Breast epithelium (tissue), 4 donors: ENCODE measurements around the gene PRDM13. TPM values are rescaled to one million over a fixed set of nuclear protein-coding genes. Genes with fewer than 3 reads are reported as not detected.
"Not testable (repeated sequence)": the region's sequence is repeated elsewhere in the genome, so short reads cannot be mapped to it uniquely, and the experiment has no call there.

Source experiments
- DNase-seq, 2 donors: peaks; one replicate each; pipeline ENCODE4 v3.0.0-alpha.2; 2019; ENCODE audit warnings: low spot score in 2 of 2
- H3K27ac ChIP-seq, 2 donors: fragments of 200-600 bp; sonication (generic) in 1 of 2; one replicate each; pipeline ENCODE4 v1.5.1; 2016 to 2019; ENCODE audit warnings: mild to moderate bottlenecking in 1 of 2
- H3K27me3 ChIP-seq, 2 donors: fragments of 200-600 bp; sonication (generic) in 1 of 2; one replicate each; pipeline versions ENCODE4 v1.5.1 to v1.6.0; 2017 to 2019; ENCODE audit warnings: control low read depth in 1 of 2, mild to moderate bottlenecking in 1 of 2
- H3K36me3 ChIP-seq: fragments of 200-600 bp; one replicate; pipeline ENCODE4 v1.5.1; 2019
- H3K4me1 ChIP-seq, 2 donors: fragments of 200-600 bp; sonication (generic); one replicate each; pipeline ENCODE4 v1.5.1; 2016 to 2019; ENCODE audit warnings: control low read depth in 1 of 2
- H3K4me3 ChIP-seq, 3 donors: fragments of 200-600 bp; sonication (generic); 1 replicate in 2 of 3; 2 replicates in 1 of 3; pipeline ENCODE4 v1.5.1; 2016 to 2019; ENCODE audit warnings: mild to moderate bottlenecking in 3 of 3, moderate library complexity in 2 of 3
- H3K9me3 ChIP-seq, 2 donors: fragments of 200-600 bp; sonication (generic) in 1 of 2; one replicate each; pipeline ENCODE4 v1.5.1; 2016 to 2019; ENCODE audit warnings: control low read depth in 1 of 2
- POLR2A ChIP-seq: fragments of 450-650 bp; IDR thresholded peaks from one replicate; pipeline ENCODE4 v1.6.1; 2016; ENCODE audit warnings: antibody characterized with exemption, mild to moderate bottlenecking, moderate library complexity
- POLR2AphosphoS5 ChIP-seq, 3 donors: sonication (generic); formaldehyde crosslinking; IDR thresholded peaks; one replicate each; pipeline ENCODE4 v1.6.1; 2017; ENCODE audit warnings: antibody characterized with exemption in 3 of 3
- intact Hi-C: fragments of 100-400 bp; cut with DNase I; formaldehyde crosslinking; loops from one replicate; pipeline ENCODE4 v1.15.1; 2023; ENCODE audit warnings: low total_unique reads
- total RNA-seq, 3 donors: library from RNA; depleted of rRNA; stranded (reverse); fragments of >200 nt; gene quantifications; one replicate each; pipeline ENCODE4 v1.1.0, GENCODE V29; 2016
- TF ChIP-seq, protein P1 (sequence below), 3 donors: fragments of 450-650 bp; IDR thresholded peaks; one replicate each; pipeline ENCODE4 v1.5.1; 2016 to 2017; ENCODE audit warnings: antibody characterized with exemption in 3 of 3, mild to moderate bottlenecking in 3 of 3, moderate library complexity in 3 of 3

The PRDM13 gene
- total RNA-seq, 3 donors from 2014 or later = not detected

DNA sequence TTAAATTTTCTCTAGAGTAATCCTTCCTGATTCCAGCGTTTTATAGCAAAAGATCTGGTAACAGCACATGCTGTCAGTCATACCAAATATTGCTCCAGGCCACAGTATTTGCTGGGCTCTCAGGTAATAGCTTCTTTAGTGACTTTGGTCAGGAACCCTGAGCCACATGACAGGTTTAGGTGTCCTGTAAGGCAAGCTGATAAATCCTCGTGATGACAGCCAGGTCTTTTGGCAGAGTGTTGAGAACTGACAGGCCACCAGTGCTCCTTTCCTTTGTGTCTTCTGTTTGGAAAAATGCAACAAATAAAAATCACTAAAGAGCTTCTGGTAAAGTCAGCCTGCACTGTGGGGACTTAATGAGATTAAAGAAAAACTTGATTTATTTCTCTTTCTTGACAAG is 34.6 kb downstream of the PRDM13 start:
- TF ChIP-seq, protein P1, sequence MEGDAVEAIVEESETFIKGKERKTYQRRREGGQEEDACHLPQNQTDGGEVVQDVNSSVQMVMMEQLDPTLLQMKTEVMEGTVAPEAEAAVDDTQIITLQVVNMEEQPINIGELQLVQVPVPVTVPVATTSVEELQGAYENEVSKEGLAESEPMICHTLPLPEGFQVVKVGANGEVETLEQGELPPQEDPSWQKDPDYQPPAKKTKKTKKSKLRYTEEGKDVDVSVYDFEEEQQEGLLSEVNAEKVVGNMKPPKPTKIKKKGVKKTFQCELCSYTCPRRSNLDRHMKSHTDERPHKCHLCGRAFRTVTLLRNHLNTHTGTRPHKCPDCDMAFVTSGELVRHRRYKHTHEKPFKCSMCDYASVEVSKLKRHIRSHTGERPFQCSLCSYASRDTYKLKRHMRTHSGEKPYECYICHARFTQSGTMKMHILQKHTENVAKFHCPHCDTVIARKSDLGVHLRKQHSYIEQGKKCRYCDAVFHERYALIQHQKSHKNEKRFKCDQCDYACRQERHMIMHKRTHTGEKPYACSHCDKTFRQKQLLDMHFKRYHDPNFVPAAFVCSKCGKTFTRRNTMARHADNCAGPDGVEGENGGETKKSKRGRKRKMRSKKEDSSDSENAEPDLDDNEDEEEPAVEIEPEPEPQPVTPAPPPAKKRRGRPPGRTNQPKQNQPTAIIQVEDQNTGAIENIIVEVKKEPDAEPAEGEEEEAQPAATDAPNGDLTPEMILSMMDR (IDR thresholded peaks at IDR 0.05) = no peak
- no peak for TF ChIP-seq POLR2AphosphoS5 (IDR thresholded peaks at IDR 0.05)
- TF ChIP-seq POLR2A = no peak
- Histone ChIP-seq H3K27me3 (peaks cover 0 to 4% of the 10 kb centered on the region in 2 donors), H3K36me3 (no peaks in the 10 kb centered on the region), H3K27ac (no peak overlapping the region), H3K9me3 (peaks cover 14 to 21% of the 10 kb centered on the region in 2 donors), H3K4me1 (no peaks in the 10 kb centered on the region), H3K4me3 (no peak overlapping the region)
- DNase-seq = no peak
- intact Hi-C loops = no loop called here

DNA sequence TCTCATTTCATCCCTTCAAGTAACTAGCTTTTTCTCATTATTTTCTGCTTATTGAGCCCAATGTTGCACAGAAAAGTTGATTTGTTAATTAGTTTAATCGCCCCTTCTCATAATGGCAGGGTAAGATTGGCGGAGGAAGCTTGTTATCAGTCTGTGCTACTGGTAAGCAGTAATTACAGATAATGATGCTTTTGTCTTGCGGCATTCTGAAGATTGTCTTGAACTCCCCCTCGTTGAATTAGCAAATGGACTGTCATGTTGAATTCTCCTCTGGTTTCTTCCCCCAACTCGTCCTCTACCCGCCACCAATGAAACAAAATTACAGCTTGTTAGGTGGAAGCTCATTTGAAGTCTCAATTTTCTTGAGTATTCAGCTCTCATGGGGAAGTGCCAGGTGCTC is 39.4 kb downstream of the PRDM13 start:
- Histone ChIP-seq H3K9me3 (no peaks in the 10 kb centered on the region), H3K27ac (no peak overlapping the region), H3K4me1 (no peaks in the 10 kb centered on the region), H3K4me3 (no peak overlapping the region), H3K27me3 (peaks cover 0 to 4% of the 10 kb centered on the region in 2 donors), H3K36me3 (no peaks in the 10 kb centered on the region)
- no peak for DNase-seq
- intact Hi-C loops = no loop called here
- TF ChIP-seq POLR2AphosphoS5 (IDR thresholded peaks at IDR 0.05) = no peak
- TF ChIP-seq POLR2A = no peak
- TF ChIP-seq, protein P1 (IDR thresholded peaks at IDR 0.05) = no peak

DNA sequence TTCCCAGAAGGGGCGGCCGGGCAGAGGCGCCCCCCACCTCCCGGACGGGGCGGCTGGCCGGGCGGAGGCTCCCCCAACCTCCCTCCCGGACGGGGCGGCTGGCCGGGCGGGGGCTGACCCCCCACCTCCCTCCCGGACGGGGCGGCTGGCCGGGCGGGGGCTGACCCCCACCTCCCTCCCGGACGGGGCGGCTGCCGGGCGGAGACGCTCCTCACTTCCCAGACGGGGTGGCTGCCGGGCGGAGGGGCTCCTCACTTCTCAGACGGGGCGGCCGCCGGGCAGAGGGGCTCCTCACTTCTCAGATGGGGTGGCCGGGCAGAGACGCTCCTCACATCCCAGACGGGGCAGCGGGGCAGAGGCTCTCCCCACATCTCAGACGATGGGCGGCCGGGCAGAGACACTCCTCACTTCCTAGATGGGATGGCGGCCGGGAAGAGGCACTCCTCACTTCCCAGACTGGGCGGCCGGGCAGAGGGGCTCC is 43.5 kb downstream of the PRDM13 start:
- H3K27me3 ChIP-seq, intact Hi-C loops, H3K4me3 ChIP-seq, H3K36me3 ChIP-seq, H3K9me3 ChIP-seq, DNase-seq, H3K4me1 ChIP-seq, H3K27ac ChIP-seq: not testable (repeated sequence)

DNA sequence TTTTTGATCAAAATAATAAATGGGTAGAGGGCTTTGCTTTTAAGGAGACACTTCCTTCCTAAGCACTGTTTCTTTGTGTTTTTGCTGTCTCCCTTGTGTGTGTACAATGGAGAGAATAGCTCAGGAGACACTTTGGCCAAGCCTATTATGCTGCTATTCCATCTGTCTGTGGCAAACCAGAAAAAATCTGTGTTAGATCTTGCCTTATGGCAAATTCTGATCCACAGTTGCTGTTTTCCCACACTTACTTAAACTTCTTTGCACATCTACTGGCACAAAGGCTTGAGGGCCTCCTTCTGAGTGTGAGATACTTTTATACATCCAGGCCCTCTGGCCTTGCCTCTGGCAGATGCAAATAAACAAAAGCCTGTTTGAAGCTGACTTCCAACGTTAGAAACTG is 53.6 kb downstream of the PRDM13 start:
- H3K27ac ChIP-seq = no peak overlapping the region
- H3K27me3 ChIP-seq = no peaks in the 10 kb centered on the region
- DNase-seq = no peak
- intact Hi-C loops = no loop called here
- TF ChIP-seq, protein P1 (IDR thresholded peaks at IDR 0.05) = no peak
- no peak for TF ChIP-seq POLR2A
- TF ChIP-seq POLR2AphosphoS5 (IDR thresholded peaks at IDR 0.05) = no peak
- H3K36me3 ChIP-seq = no peaks in the 10 kb centered on the region
- no peaks in the 10 kb centered on the region for H3K9me3 ChIP-seq
- H3K4me3 ChIP-seq = no peak overlapping the region
- no peaks in the 10 kb centered on the region for H3K4me1 ChIP-seq

DNA sequence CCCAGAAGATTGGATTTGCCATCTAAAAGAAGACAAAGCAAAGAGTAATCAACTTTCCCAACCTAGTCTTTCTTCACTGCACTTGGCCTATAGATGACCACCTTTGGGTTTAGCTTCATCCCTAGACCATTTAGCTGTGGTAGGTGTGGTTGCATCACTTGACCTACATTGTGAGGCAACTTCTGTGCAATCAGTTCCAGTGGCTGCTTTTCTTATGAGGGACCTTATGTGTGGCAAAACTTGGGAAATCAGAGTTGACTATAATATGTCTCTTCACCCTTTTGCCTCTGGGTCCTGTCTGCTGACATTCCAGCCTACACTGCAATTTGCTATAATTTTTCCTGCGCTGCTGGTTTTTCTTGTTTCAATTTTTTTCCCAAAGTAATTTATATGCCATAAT is 55.2 kb downstream of the PRDM13 start:
- Histone ChIP-seq H3K36me3 (no peaks in the 10 kb centered on the region), H3K27me3 (no peaks in the 10 kb centered on the region), H3K4me3 (no peak overlapping the region), H3K4me1 (no peaks in the 10 kb centered on the region), H3K9me3 (no peaks in the 10 kb centered on the region), H3K27ac (no peak overlapping the region)
- TF ChIP-seq POLR2AphosphoS5 (IDR thresholded peaks at IDR 0.05) (no peak), POLR2A (no peak)
- TF ChIP-seq, protein P1 (IDR thresholded peaks at IDR 0.05) = no peak
- no peak for DNase-seq
- intact Hi-C loops = no loop called here

DNA sequence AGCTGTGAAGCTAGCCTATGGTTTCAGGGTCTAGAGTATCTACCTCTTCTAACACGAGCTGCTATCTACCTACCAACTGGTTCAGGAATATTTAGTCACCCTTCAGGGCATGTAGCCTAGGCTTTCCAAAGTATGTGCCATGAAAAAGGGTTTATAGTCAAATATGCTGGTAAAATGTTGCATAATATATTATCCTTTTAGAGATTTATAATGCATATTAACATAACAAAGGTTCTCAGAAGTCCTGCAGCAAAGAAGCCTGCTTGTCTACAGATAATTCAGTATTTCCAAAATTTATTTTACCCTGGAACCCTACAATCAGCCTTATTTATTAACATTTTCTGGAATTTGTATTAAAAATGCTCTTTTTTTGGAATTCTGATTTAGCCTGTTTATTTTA is 56.0 kb downstream of the PRDM13 start:
- intact Hi-C loops = no loop called here
- no peak for DNase-seq
- no peaks in the 10 kb centered on the region for H3K4me1 ChIP-seq
- H3K9me3 ChIP-seq = no peaks in the 10 kb centered on the region
- TF ChIP-seq POLR2A = no peak
- no peak for TF ChIP-seq POLR2AphosphoS5 (IDR thresholded peaks at IDR 0.05)
- TF ChIP-seq, protein P1 (IDR thresholded peaks at IDR 0.05) = no peak
- no peak overlapping the region for H3K27ac ChIP-seq
- H3K4me3 ChIP-seq = no peak overlapping the region
- no peaks in the 10 kb centered on the region for H3K27me3 ChIP-seq
- no peaks in the 10 kb centered on the region for H3K36me3 ChIP-seq
